ENCODE results near the gene MYO1D. TPM values are rescaled to one million over a fixed set of nuclear protein-coding genes. Genes with fewer than 3 reads are reported as not detected.

MYO1D gene
- total RNA-seq, 1 experiment from 2014 or later, result 23.5 TPM

DNA sequence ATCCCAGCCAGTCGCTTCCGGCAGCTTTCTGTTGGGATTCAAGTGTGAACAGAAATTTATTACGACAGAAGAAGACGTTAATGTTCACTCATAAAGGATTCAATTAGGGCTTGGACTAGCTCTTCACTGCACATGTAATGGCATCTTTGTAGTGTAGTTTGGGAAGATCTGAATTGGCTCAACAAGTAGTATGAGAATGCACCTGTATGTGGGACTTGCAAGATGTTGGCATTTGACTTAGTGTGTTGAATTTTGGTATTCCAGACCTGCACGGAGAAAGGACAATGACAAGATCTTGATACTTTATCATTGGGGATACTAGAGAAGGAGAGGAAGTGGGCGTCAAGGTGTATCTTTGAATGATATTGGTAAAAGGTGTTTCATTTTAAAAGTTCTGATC is 431.4 kb downstream of the MYO1D start:
- Histone ChIP-seq H3K9me3 (ENCODE audit: low read length) (no peaks in the 10 kb centered on the region), H3F3A (ENCODE audit: low read length, unreplicated experiment) (no peaks in the 10 kb centered on the region), H3K79me2 (ENCODE audit: low read length) (peaks cover 62% of the 10 kb centered on the region), H3K36me3 (ENCODE audit: low read depth, low read length) (peaks cover 33% of the 10 kb centered on the region), H4K20me1 (ENCODE audit: low read length) (peaks cover 25% of the 10 kb centered on the region), H3K9ac (ENCODE audit: low read length) (peak overlapping the region; percentile 100), H3K27ac (ENCODE audit: low read length) (peak overlapping the region; percentile 89; the same call in 1 of the 2 replicates), H3K27me3 (ENCODE audit: low read length) (no peaks in the 10 kb centered on the region), H3K4me2 (ENCODE audit: low read length) (peak overlapping the region; percentile 95), H3K4me1 (ENCODE audit: insufficient read depth, low read length) (peaks cover 16% of the 10 kb centered on the region), H3K9me2 (replicated peaks; ENCODE audit: low read length) (no peaks in the 10 kb centered on the region), H3K4me3 (ENCODE audit: low read length) (peak overlapping the region; percentile 89), H2AFZ (ENCODE audit: low read length) (no peak overlapping the region)
- ChIA-PET CTCF (no interaction called here), POLR2A (ENCODE audit: unreplicated experiment) (no interaction called here)
- intact Hi-C loops (cut with micrococcal nuclease), result no loop called here
- ATAC-seq, result no peak
- DNase-seq, result no peak
- TF ChIP-seq EZH2 (IDR thresholded peaks at IDR 0.05; ENCODE audit: low read length, unreplicated experiment) (no peak), CTCF (conservative IDR thresholded peaks at IDR 0.05; ENCODE audit: low read depth, low read length) (no peak), EZH2phosphoT487 (IDR thresholded peaks at IDR 0.05; ENCODE audit: borderline replicate concordance, low read length) (no peak)
- BruUV-seq (replicated peaks), result TSS peak; percentile 56

- no peaks in the 10 kb centered on the region for H3K9me2 ChIP-seq (replicated peaks; ENCODE audit: low read length)
- ATAC-seq (peak; percentile 74), DNase-seq (peak; percentile 47)
- no peaks in the 10 kb centered on the region for H3K9me3 ChIP-seq (ENCODE audit: low read length)
- no peaks in the 10 kb centered on the region for H3F3A ChIP-seq (ENCODE audit: low read length, unreplicated experiment)
- H3K9ac ChIP-seq (ENCODE audit: low read length), result peak overlapping the region; percentile 100
- H3K4me2 ChIP-seq (ENCODE audit: low read length), result peak overlapping the region; percentile 95
- no TSS peak for BruUV-seq (replicated peaks)
- POLR2A ChIA-PET (ENCODE audit: unreplicated experiment), result interaction anchor here (0.5 kb wide), 1 partner anchor 14 kb away, joined by 5 read pairs; no protein-coding TSS in a partner anchor
- peaks cover 16% of the 10 kb centered on the region for H3K4me1 ChIP-seq (ENCODE audit: insufficient read depth, low read length)
- intact Hi-C loops (cut with micrococcal nuclease), result no loop called here
- H3K27me3 ChIP-seq (ENCODE audit: low read length), result no peaks in the 10 kb centered on the region
- CTCF ChIA-PET, result no interaction called here
- H3K36me3 ChIP-seq (ENCODE audit: low read depth, low read length), result peaks cover 32% of the 10 kb centered on the region
- H2AFZ ChIP-seq (ENCODE audit: low read length), result peak overlapping the region; percentile 74; the same call in 1 of the 2 replicates
- H3K79me2 ChIP-seq (ENCODE audit: low read length), result peaks cover 58% of the 10 kb centered on the region
- peaks cover 25% of the 10 kb centered on the region for H4K20me1 ChIP-seq (ENCODE audit: low read length)
- no peak for TF ChIP-seq CTCF (conservative IDR thresholded peaks at IDR 0.05; ENCODE audit: low read depth, low read length)
- no peak for TF ChIP-seq EZH2phosphoT487 (IDR thresholded peaks at IDR 0.05; ENCODE audit: borderline replicate concordance, low read length)
- peak overlapping the region; percentile 89 for H3K4me3 ChIP-seq (ENCODE audit: low read length)
- peak overlapping the region; percentile 89 for H3K27ac ChIP-seq (ENCODE audit: low read length)
These were observed 431.9 kb downstream of the MYO1D start for GRCh38 chr17:32445074-32445415.

- POLR2A ChIA-PET (ENCODE audit: unreplicated experiment), result interaction anchor here (0.5 to 0.6 kb wide), 2 partner anchors 13 to 1164 kb away, joined by 4 to 5 read pairs; no protein-coding TSS in a partner anchor
- Histone ChIP-seq H3K36me3 (ENCODE audit: low read depth, low read length) (peaks cover 26% of the 10 kb centered on the region), H3K4me1 (ENCODE audit: insufficient read depth, low read length) (peaks cover 16% of the 10 kb centered on the region), H3K9me2 (replicated peaks; ENCODE audit: low read length) (no peaks in the 10 kb centered on the region), H3K9me3 (ENCODE audit: low read length) (no peaks in the 10 kb centered on the region), H3K4me2 (ENCODE audit: low read length) (peak within 1 kb of the TSS; percentile 95), H2AFZ (ENCODE audit: low read length) (peak within 1 kb of the TSS; percentile 74), H3K79me2 (ENCODE audit: low read length) (peaks cover 52% of the 10 kb centered on the region), H3K9ac (ENCODE audit: low read length) (peak within 1 kb of the TSS; percentile 100), H3F3A (ENCODE audit: low read length, unreplicated experiment) (no peaks in the 10 kb centered on the region), H3K27ac (ENCODE audit: low read length) (peak within 1 kb of the TSS; percentile 89), H3K4me3 (ENCODE audit: low read length) (peak within 1 kb of the TSS; percentile 89), H3K27me3 (ENCODE audit: low read length) (no peaks in the 10 kb centered on the region), H4K20me1 (ENCODE audit: low read length) (peaks cover 21% of the 10 kb centered on the region)
- intact Hi-C loops (cut with micrococcal nuclease), result no loop called here
- CTCF ChIA-PET, result interaction anchor here (0.6 to 1.2 kb wide), 6 partner anchors 8 to 337 kb away, joined by 3 to 8 read pairs (median 3); no protein-coding TSS in a partner anchor
- DNase-seq, result peak; percentile 94
- peak; percentile 93 for ATAC-seq
- TSS peak; percentile 100 for BruUV-seq (replicated peaks)
- TF ChIP-seq EZH2 (IDR thresholded peaks at IDR 0.05; ENCODE audit: low read length, unreplicated experiment) (no peak), CTCF (conservative IDR thresholded peaks at IDR 0.05; ENCODE audit: low read depth, low read length) (peak; percentile 75), EZH2phosphoT487 (IDR thresholded peaks at IDR 0.05; ENCODE audit: borderline replicate concordance, low read length) (no peak)
These were observed 432.4 kb downstream of the MYO1D start, which contains the start of gene PSMD11 for GRCh38 chr17:32444301-32445073. PSMD11 (plus strand) TSS chr17:32444510; CDS start chr17:32444524, 14 bp downstream.
